ENCODE data around the gene CCN5.
A peak's percentile ranks its signal among the peaks of the same experiment; 100 is the strongest.
"Not testable (repeated sequence)": the region's sequence is repeated elsewhere in the genome, so short reads cannot be mapped to it uniquely, and the experiment has no call there.

Gene CCN5

DNA sequence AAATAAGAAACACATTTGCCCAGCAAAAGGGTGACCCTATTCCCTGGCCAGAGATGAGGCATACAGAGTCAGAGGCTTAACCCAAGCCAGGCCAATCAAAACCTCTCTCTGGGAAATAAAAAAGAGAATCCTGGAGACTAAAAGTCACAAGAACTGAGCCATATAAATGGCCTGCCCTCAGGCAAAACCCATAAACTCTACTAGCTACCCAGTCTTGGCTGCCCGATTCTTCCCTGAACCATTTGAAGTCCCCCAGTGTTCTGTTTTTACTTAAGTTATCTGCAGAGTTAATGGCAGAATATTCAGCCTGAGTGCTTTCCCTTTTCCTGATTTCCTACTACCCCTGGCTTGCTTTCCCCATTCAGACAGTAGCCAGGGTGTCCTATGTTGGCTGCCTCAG lies 44.4 kb downstream of the CCN5 start:
- DNase-seq (ENCODE audit: low read depth), result no peak
- TF ChIP-seq, protein P1, sequence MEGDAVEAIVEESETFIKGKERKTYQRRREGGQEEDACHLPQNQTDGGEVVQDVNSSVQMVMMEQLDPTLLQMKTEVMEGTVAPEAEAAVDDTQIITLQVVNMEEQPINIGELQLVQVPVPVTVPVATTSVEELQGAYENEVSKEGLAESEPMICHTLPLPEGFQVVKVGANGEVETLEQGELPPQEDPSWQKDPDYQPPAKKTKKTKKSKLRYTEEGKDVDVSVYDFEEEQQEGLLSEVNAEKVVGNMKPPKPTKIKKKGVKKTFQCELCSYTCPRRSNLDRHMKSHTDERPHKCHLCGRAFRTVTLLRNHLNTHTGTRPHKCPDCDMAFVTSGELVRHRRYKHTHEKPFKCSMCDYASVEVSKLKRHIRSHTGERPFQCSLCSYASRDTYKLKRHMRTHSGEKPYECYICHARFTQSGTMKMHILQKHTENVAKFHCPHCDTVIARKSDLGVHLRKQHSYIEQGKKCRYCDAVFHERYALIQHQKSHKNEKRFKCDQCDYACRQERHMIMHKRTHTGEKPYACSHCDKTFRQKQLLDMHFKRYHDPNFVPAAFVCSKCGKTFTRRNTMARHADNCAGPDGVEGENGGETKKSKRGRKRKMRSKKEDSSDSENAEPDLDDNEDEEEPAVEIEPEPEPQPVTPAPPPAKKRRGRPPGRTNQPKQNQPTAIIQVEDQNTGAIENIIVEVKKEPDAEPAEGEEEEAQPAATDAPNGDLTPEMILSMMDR (IDR thresholded peaks at IDR 0.05; ENCODE audit: low read length, missing control alignments), result no peak
- H3K4me3 ChIP-seq (replicated peaks; ENCODE audit: low read depth, low read length), result no peak overlapping the region

DNA sequence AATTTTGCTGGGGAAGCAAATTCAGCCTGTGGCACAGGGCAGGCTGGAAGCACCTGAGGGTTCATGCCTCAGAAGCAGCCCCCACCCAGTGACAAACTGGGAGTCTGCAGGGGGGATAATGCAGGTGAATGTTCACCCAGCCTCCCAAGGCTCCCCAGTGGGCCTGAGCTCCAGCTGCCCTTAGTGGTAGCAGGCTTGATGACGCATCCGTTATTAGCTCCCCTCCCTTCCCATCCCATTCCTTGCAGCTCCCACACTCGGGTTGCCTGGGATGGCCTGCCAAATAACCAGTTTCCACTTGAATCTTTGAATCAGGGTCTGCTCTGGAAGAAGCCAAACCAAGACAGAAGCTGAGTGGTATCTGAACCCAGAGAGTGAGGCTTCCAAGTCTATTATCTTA lies 46.3 kb downstream of the CCN5 start:
- peak; percentile 20 for DNase-seq (ENCODE audit: low read depth)
- no peak overlapping the region for H3K4me3 ChIP-seq (replicated peaks; ENCODE audit: low read depth, low read length)
- TF ChIP-seq, protein P1 (IDR thresholded peaks at IDR 0.05; ENCODE audit: low read length, missing control alignments), result no peak

DNA sequence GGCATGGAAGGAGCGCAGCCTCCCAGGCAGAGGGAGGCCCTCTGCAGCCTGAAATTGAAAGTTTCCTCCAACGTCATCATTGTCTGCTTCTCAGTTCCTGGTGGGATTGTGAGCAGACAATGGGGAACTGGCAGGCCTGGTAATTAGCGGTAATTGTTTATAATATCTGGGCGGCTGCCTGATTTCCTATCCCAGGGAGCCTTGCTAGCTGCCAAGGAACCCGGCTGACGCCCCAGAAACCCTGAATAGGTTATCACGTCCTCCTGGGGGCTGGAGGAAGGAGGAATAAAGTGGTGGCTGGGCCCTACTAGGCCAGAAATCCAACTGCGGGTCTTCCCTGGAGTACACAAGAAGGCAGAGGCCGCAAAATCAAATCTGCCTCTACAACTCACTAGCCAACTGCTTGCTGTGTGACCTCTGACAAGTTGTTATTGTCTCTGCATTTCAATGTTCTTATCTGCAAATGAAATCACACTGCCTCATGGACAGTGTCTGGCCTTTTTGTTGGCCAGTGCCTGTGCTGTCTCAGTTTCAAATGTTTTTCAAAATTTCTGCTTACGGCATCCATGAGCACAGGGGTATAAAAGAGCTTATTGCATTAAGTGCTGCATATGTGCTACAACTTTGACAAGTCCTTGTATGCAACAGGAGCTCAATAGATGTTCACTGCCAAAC lies 47.4 kb downstream of the CCN5 start:
- H3K4me3 ChIP-seq (replicated peaks; ENCODE audit: low read depth, low read length), result no peak overlapping the region
- TF ChIP-seq, protein P1 (IDR thresholded peaks at IDR 0.05; ENCODE audit: low read length, missing control alignments), result no peak
- no peak for DNase-seq (ENCODE audit: low read depth)

DNA sequence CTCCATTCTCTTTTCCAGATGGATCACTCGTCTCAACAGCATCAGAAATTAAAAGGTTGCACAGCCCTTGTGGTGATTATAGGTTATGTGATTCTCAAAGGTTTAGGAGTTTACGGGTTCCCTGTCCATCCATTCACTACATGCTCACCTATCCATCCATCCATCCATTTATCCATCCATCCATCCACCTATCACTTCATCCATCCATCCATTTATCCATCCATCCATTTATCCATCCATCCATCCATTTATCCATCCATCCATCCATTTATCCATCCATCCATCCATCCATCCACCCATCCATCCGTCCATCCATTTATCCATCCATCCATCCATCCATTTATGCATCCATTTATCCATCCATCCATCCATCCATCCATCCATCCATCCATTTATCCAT lies 48.6 kb downstream of the CCN5 start:
- DNase-seq (ENCODE audit: low read depth); H3K4me3 ChIP-seq (replicated peaks; ENCODE audit: low read depth, low read length): not testable (repeated sequence)

DNA sequence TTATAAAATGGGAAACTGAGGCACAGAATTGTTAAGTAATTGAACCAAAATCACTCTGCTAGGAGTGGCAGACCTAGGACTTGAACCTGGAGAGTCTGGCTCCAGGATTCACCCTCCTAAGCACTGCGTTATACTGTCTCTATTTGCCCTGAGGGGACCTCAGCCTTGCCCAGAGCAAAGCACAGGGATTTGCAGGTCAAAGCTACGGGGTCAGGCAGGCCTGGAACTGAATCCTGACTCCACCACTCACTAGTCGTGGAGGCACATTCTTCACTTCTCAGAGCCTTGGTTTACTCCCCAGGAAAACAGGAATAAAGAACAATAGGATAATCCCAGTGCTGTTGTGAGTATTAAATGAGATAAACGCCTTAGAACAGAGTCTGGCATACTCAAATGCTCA lies 49.9 kb downstream of the CCN5 start:
- no peak overlapping the region for H3K4me3 ChIP-seq (replicated peaks; ENCODE audit: low read depth, low read length)
- DNase-seq (ENCODE audit: low read depth), result no peak
- TF ChIP-seq, protein P1 (IDR thresholded peaks at IDR 0.05; ENCODE audit: low read length, missing control alignments), result no peak

DNA sequence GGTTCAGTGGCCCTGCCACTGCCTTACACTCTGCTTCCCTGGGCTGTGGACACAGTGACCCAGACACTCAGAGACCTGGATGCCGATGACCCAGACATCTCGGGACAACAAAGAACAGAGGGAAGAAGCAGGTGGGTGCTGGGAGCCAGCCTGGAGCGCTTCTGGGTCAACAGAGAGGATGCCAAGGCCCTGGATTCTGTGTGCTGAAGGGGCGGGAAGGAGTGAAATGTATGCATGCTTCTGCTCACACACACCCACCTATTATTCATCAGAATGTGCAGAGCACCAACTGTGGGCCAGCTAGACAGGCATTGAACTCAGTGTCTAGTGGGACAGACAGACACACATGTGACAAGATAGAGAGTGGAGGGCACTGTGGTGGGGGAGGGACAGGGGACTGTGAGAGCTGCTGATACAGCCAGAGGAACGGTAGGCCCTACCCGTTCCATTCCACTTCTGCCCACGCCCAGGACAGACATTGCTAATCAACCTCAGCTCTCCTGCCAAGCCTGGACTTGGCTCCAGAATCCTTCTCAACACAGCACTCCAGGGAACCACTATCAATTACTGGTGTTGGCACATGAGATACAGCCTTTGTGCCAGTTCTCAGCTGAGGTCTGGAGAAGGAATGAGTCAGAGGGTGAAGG lies 50.7 kb downstream of the CCN5 start:
- DNase-seq (ENCODE audit: low read depth), result no peak
- TF ChIP-seq, protein P1 (IDR thresholded peaks at IDR 0.05; ENCODE audit: low read length, missing control alignments), result no peak
- H3K4me3 ChIP-seq (replicated peaks; ENCODE audit: low read depth, low read length), result no peak overlapping the region

DNA sequence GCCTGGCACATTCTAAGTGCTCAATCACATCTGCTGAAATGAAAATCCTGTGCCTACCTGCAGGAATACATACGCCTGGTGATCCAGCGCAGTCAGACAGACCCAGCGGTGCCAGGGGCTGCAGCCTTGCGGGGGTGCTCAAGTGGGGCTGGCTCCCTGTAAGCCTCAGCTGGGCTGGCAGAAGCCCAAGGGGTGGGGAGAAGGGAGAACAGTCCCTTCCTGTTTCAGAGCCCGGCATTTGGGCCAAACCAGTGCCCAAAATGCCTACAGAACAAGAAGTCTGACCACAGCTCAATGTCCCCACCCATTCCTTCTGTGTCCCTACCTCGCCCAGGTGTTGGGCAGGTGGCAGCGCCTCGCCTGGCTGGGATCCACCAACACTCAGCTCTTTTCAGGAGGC lies 53.1 kb downstream of the CCN5 start:
- no peak for DNase-seq (ENCODE audit: low read depth)
- TF ChIP-seq, protein P1 (IDR thresholded peaks at IDR 0.05; ENCODE audit: low read length, missing control alignments), result no peak
- H3K4me3 ChIP-seq (replicated peaks; ENCODE audit: low read depth, low read length), result no peak overlapping the region
